GM06990 (cell line): Measurements from ENCODE around the gene FBXO46.

Experiments used
- DNase-seq: peaks from one replicate; pipeline ENCODE4 v3.0.0-alpha.2; 2011; ENCODE audit not compliant: insufficient read length; ENCODE audit errors: extremely low read depth
- H3K27me3 ChIP-seq: replicated peaks from 2 replicates; pipeline ENCODE4 v1.6.0; 2011; ENCODE audit warnings: low read length; ENCODE audit not compliant: control insufficient read depth, insufficient read depth
- H3K36me3 ChIP-seq: 2 replicates; pipeline ENCODE4 v1.5.1; 2011; ENCODE audit warnings: low read length; ENCODE audit not compliant: control insufficient read depth, insufficient read depth
- H3K4me3 ChIP-seq: replicated peaks from 2 replicates; pipeline ENCODE4 v1.5.1; 2011; ENCODE audit warnings: low read depth, mild to moderate bottlenecking, control low read depth, low read length
- TF ChIP-seq, protein P1 (sequence below): IDR thresholded peaks from 2 replicates; pipeline ENCODE4 v1.5.1; 2011; ENCODE audit warnings: low read length, control low read depth, mild to moderate bottlenecking, inconsistent platforms; ENCODE audit not compliant: insufficient read depth, poor library complexity, severe bottlenecking

FBXO46 gene

DNA sequence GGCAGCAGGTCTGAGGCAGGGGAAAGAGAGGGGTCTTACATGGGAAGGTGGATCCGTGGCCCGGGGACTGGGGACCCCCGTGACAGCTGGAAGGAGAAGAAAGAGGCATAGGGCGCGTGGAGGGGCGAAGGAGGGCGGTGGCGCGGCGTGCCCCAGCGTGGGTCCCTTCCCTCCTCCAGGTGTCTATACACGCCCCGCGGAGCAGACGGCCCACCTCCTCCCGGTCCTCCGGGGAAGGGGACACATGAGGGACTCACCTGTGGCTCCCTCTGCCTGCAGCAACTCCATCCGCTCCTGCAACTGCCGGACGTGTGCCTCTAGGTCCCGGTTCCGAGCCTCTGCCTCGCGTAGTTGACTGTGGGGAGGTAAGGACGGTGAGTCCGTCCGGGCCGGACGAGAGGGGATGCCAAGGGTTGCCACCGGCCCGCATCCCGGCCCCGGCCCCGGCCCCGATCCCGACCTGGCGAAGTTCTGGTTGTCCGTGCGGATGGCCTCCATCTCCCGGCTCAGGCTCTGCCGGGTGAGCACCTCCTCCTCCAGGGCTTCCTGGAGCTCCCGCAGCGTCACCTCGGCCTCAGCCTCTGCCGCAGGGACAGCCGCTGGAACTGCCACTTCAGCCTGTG is 40.7 kb upstream of the FBXO46 start:
- no peak for DNase-seq
- TF ChIP-seq, protein P1, sequence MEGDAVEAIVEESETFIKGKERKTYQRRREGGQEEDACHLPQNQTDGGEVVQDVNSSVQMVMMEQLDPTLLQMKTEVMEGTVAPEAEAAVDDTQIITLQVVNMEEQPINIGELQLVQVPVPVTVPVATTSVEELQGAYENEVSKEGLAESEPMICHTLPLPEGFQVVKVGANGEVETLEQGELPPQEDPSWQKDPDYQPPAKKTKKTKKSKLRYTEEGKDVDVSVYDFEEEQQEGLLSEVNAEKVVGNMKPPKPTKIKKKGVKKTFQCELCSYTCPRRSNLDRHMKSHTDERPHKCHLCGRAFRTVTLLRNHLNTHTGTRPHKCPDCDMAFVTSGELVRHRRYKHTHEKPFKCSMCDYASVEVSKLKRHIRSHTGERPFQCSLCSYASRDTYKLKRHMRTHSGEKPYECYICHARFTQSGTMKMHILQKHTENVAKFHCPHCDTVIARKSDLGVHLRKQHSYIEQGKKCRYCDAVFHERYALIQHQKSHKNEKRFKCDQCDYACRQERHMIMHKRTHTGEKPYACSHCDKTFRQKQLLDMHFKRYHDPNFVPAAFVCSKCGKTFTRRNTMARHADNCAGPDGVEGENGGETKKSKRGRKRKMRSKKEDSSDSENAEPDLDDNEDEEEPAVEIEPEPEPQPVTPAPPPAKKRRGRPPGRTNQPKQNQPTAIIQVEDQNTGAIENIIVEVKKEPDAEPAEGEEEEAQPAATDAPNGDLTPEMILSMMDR, result no peak
- H3K4me3 ChIP-seq, result peak overlapping the region; percentile 37; the same call in 1 of the 2 replicates
- no peaks in the 10 kb centered on the region for H3K27me3 ChIP-seq
- peaks cover 7% of the 10 kb centered on the region for H3K36me3 ChIP-seq

GRCh38 chr19:45770192-45771101 is 39.8 kb upstream of the FBXO46 start:
- peak; percentile 95 for DNase-seq
- Histone ChIP-seq H3K4me3 (peak overlapping the region; percentile 68), H3K36me3 (peaks cover 7% of the 10 kb centered on the region), H3K27me3 (no peaks in the 10 kb centered on the region)
- TF ChIP-seq, protein P1, result peak; percentile 92

DNA sequence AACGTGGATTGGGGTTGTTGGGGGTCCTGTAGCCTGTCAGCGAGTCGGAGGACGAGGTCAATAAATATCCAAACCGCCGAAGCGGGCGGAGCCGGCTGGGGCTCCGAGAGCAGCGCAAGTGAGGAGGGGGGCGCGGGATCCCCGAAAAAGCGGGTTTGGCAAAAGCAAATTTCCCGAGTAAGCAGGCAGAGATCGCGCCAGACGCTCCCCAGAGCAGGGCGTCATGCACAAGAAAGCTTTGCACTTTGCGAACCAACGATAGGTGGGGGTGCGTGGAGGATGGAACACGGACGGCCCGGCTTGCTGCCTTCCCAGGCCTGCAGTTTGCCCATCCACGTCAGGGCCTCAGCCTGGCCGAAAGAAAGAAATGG is 39.1 kb upstream of the FBXO46 start:
- DNase-seq, result peak; percentile 82
- Histone ChIP-seq H3K27me3 (no peaks in the 10 kb centered on the region), H3K4me3 (peak overlapping the region; percentile 68), H3K36me3 (peaks cover 4% of the 10 kb centered on the region)
- TF ChIP-seq, protein P1, result no peak

- TF ChIP-seq, protein P1, result no peak
- peak; percentile 98 for DNase-seq
- Histone ChIP-seq H3K36me3 (peaks cover 2% of the 10 kb centered on the region), H3K27me3 (no peaks in the 10 kb centered on the region), H3K4me3 (peak within 1 kb of the TSS; percentile 92)
These were observed 38.5 kb upstream of the FBXO46 start, which contains the start of gene SIX5 for GRCh38 chr19:45768984-45769782. Gene SIX5, minus strand, starts transcription at chr19:45769252. Its CDS starts 408 bp downstream, at chr19:45768844.

DNA sequence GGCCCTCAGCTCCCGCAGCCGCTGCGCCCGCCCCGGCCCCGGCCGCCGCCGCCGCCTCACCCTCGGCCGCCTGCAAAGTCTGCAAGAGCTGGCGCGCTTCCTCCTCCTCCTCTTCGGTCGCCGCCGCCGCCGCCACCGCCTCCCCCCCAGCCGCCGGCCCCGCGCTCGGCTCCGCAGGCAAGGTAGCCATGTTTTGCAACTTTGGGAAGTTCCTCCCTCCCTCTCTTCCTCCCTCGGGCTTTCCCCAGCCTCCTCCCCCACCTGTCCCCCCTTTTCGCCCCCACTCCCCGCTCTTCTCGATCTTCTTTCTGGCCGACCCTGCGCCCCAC is 37.9 kb upstream of the FBXO46 start:
- no peak for DNase-seq

More for the DNA sequence above, 37.9 kb upstream of the FBXO46 start:
- H3K4me3 ChIP-seq, result peak overlapping the region; percentile 92
- H3K36me3 ChIP-seq, result peaks cover 2% of the 10 kb centered on the region
- TF ChIP-seq, protein P1, result no peak
- H3K27me3 ChIP-seq, result no peaks in the 10 kb centered on the region
